ENCODE measurements around the gene SORBS2. TPM values are rescaled to one million over a fixed set of nuclear protein-coding genes. Genes with fewer than 3 reads are reported as not detected.

Gene SORBS2
- total RNA-seq, 4 donors from 2014 or later, result 21.5 to 103 (median 64.8) TPM

DNA sequence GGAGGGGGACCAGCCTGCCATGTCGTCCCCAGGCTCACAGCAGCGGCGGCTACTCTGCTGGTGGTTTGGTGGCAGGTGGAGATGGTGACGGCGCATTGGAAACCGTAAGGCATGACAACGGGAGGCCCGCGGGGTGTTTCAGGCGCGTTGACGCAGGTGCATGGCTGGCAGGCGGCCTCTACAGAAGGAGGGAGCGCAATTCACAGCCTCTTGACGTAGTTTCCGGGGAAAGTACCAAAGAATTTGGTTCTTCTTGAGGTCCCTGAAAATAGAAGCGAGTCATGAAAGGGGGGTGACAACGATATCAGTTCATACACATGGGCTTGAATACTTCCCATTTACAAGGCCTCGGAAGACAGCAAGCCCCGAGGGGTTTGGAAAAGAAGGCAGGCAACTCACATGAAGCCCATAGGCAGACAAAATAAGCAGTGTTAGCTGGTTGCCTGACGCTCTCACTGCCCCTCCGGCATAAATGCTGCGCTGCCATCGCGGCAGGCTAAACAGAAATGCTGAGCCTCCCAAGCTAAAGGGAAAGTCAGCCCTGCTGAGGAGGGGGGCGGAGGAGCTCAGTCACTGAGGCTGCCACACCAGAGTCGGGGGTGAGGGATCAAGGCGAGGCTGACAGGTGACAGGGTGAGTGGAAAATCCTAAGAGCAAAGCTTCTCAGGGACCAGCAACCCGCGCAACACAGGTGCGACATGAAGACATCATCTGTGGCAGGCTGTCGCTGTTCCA is 224.4 kb downstream of the SORBS2 start:
- TF ChIP-seq, protein P1, sequence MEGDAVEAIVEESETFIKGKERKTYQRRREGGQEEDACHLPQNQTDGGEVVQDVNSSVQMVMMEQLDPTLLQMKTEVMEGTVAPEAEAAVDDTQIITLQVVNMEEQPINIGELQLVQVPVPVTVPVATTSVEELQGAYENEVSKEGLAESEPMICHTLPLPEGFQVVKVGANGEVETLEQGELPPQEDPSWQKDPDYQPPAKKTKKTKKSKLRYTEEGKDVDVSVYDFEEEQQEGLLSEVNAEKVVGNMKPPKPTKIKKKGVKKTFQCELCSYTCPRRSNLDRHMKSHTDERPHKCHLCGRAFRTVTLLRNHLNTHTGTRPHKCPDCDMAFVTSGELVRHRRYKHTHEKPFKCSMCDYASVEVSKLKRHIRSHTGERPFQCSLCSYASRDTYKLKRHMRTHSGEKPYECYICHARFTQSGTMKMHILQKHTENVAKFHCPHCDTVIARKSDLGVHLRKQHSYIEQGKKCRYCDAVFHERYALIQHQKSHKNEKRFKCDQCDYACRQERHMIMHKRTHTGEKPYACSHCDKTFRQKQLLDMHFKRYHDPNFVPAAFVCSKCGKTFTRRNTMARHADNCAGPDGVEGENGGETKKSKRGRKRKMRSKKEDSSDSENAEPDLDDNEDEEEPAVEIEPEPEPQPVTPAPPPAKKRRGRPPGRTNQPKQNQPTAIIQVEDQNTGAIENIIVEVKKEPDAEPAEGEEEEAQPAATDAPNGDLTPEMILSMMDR (IDR thresholded peaks at IDR 0.05), result no peak
- DNase-seq (ENCODE audit: low spot score) (no peak), ATAC-seq (ENCODE audit: low FRiP score) (no peak)

DNA sequence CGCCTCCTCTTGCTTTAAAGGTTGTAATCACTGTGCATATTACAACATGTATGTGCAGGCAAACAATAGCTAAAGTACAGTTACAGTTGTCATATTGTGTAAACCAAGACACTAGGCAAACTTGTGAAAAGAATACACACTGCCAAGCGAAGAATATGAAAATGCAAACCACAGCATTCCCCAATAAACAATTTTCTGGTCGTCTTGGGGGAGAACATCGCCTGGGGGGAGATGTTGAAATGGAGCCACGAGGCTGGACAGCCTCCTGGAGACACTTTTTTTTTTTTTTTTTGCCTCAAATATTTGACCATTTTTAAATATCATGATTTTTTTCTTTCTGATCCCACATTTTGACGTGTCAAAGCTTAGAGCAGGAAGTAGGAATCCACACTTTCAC is 225.0 kb downstream of the SORBS2 start:
- TF ChIP-seq, protein P1 (IDR thresholded peaks at IDR 0.05), result no peak
- no peak for DNase-seq (ENCODE audit: low spot score)
- no peak for ATAC-seq (ENCODE audit: low FRiP score)

DNA sequence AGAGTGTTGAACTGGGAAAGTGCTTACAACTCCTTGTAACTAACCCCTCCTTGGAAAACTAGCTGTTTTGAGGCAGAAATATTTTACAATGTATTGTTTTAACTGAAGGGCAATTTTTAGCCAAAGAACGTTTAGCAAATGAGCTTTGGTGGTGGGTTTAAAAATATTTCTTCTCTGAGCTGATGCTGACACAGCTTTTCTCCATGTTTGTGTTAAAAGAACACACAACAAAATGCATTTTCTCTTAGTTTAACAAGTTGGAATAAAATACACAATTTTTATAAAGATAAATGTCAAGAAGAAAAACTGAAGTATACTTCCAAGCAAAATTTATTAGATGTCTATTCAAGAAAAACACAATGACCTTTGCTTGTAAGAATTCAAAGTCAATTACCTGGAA is 226.8 kb downstream of the SORBS2 start:
- ATAC-seq (ENCODE audit: low FRiP score) (no peak), DNase-seq (ENCODE audit: low spot score) (no peak)
- TF ChIP-seq, protein P1 (IDR thresholded peaks at IDR 0.05), result no peak

DNA sequence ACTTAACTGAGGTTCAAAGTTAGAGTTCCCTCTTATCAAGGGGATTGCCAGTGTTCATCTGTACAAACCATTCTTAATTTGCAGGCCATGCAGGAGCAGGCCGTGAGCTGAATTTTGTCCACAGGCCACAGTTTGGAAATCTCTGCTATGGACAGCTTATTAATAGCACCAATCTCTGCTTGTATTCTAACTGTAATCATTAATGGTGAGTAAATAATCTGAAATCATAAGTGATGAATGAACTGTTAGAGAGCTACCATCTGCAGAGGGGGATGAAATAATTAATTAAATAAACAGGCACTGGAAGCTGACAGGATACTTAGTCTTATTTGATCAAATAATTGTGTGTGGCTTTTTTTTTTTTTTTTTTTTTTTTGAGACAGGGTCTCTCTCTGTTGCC is 228.2 kb downstream of the SORBS2 start:
- TF ChIP-seq, protein P1 (IDR thresholded peaks at IDR 0.05), result no peak
- ATAC-seq (ENCODE audit: low FRiP score) (no peak), DNase-seq (ENCODE audit: low spot score) (no peak)

DNA sequence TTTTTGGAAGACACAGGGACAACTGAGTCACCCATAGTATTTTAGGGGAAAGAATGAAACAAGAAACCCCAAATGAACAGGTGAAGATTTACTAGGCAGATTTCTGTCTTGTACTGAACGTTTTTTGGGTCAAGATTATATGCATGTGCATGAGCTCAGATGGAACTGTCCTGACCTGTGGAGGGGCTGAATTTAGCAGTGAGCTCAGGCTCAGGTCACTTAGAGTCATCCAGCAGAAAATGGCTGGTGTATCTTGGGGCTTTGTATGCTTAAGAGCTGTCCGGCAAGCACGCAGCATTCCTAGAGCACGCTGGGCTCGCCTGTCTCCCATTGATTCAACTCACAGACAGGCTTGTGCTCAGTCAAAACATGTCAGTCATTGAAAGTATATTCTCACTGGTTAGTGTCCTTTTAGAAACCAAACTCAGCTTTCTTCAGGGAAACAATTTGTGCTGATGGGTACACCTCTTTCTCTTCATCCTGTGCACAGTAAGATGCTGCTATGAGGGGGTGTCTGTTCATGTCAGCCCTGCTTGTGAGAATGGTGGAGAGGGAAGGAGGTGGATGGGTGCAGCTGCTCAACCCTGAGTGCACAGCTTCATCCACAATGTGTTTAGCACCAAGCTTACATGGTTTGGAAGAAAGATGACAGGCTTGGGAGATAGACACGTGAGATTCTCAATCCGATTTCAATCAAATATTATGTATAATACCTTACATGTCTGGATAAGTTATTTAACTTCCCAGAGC is 229.2 kb downstream of the SORBS2 start:
- no peak for ATAC-seq (ENCODE audit: low FRiP score)
- TF ChIP-seq, protein P1 (IDR thresholded peaks at IDR 0.05), result no peak
- DNase-seq (ENCODE audit: low spot score), result no peak

DNA sequence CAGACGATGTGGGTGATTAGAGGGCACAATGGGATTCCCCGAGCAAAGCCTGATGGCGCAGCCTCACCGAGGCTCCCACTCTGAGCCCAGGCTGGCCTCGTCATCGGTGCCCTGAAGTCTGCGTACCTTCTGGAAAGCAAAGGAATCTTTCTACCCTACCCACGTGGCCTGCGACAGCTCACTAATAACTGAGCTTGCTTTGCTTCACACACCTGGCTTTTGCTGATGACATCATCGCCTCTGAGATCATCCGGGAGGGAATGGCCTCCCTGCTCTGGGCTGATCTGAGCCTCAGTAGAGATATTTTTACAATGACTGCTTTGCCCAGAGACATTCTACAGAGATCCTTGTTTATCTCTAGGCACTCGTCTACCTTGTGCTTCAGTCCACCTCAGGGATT is 231.3 kb downstream of the SORBS2 start:
- no peak for DNase-seq (ENCODE audit: low spot score)
- peak; percentile 51 for ATAC-seq (ENCODE audit: low FRiP score)
- TF ChIP-seq, protein P1 (IDR thresholded peaks at IDR 0.05), result no peak

DNA sequence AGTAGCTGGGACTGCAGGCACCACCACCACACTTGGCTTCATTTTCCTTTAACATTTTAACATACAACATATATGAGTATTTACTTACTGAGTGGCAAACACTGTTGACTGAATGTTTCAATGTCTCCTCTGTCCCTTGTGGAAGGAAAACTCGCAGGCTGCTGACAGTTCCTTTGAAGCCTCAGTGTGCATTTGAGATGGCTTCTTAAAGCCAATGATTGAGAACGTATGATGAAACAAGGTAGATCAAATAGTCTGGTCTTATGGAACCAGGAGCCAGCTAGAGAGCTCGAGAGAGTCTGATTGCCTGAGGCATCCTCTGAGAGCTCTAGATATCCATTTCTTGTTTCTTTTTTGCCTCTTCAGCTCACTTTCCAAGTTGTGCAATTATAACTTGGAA is 233.7 kb downstream of the SORBS2 start:
- no peak for ATAC-seq (ENCODE audit: low FRiP score)
- TF ChIP-seq, protein P1 (IDR thresholded peaks at IDR 0.05), result no peak

More for the DNA sequence above, 233.7 kb downstream of the SORBS2 start:
- DNase-seq (ENCODE audit: low spot score), result no peak
